ENCODE measurements around the gene SLC4A3.

The SLC4A3 gene

GRCh38 chr2:219607931-219608330 lies 19.5 kb upstream of the SLC4A3 start:
- Histone ChIP-seq H2AFZ (ENCODE audit: low read depth, low read length) (no peak overlapping the region), H3K36me3 (ENCODE audit: insufficient read depth, low read length) (peaks cover 45% of the 10 kb centered on the region), H3K4me3 (ENCODE audit: low read length) (no peak overlapping the region), H3K4me1 (ENCODE audit: insufficient read depth, low read length) (no peaks in the 10 kb centered on the region), H3K9me3 (ENCODE audit: low read length) (no peaks in the 10 kb centered on the region), H3K27me3 (ENCODE audit: insufficient read depth, low read length) (no peaks in the 10 kb centered on the region)

GRCh38 chr2:219608399-219608964 lies 18.9 kb upstream of the SLC4A3 start:
- H3K4me3 ChIP-seq (ENCODE audit: low read length): no peak overlapping the region
- H3K9me3 ChIP-seq (ENCODE audit: low read length): no peaks in the 10 kb centered on the region
- H2AFZ ChIP-seq (ENCODE audit: low read depth, low read length): no peak overlapping the region
- no peaks in the 10 kb centered on the region for H3K27me3 ChIP-seq (ENCODE audit: insufficient read depth, low read length)
- H3K36me3 ChIP-seq (ENCODE audit: insufficient read depth, low read length): peaks cover 45% of the 10 kb centered on the region
- no peaks in the 10 kb centered on the region for H3K4me1 ChIP-seq (ENCODE audit: insufficient read depth, low read length)

- H3K27me3 ChIP-seq (ENCODE audit: insufficient read depth, low read length): no peaks in the 10 kb centered on the region
- no peak overlapping the region for H2AFZ ChIP-seq (ENCODE audit: low read depth, low read length)
- peaks cover 46% of the 10 kb centered on the region for H3K36me3 ChIP-seq (ENCODE audit: insufficient read depth, low read length)
- H3K9me3 ChIP-seq (ENCODE audit: low read length): no peaks in the 10 kb centered on the region
- no peak overlapping the region for H3K4me3 ChIP-seq (ENCODE audit: low read length)
- no peaks in the 10 kb centered on the region for H3K4me1 ChIP-seq (ENCODE audit: insufficient read depth, low read length)
These were observed 18.2 kb upstream of the SLC4A3 start for GRCh38 chr2:219609149-219609750.

DNA sequence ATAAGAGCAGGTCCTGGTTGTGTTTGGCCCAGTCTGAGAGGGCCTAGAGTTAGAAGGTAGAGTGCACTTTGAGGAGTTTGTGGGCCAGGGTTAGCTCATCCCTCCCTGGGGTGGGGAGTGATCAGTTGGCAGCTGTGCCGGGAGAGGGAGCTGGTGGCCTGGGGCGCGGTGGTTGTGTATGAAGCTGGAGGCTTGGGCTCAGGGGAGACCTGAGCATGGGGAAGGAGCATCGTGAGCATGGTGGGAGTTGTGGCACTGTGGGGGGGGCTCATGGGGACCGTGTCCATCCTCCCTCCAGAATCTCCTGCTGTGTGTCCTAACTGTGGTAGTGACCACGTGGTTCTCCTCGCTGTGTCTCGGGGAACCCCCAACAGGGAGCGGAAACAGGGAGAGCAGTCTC lies 16.1 kb upstream of the SLC4A3 start:
- Histone ChIP-seq H3K36me3 (ENCODE audit: insufficient read depth, low read length) (peaks cover 51% of the 10 kb centered on the region), H3K4me1 (ENCODE audit: insufficient read depth, low read length) (no peaks in the 10 kb centered on the region), H3K4me3 (ENCODE audit: low read length) (no peak overlapping the region), H2AFZ (ENCODE audit: low read depth, low read length) (no peak overlapping the region), H3K27me3 (ENCODE audit: insufficient read depth, low read length) (no peaks in the 10 kb centered on the region), H3K9me3 (ENCODE audit: low read length) (no peaks in the 10 kb centered on the region)

DNA sequence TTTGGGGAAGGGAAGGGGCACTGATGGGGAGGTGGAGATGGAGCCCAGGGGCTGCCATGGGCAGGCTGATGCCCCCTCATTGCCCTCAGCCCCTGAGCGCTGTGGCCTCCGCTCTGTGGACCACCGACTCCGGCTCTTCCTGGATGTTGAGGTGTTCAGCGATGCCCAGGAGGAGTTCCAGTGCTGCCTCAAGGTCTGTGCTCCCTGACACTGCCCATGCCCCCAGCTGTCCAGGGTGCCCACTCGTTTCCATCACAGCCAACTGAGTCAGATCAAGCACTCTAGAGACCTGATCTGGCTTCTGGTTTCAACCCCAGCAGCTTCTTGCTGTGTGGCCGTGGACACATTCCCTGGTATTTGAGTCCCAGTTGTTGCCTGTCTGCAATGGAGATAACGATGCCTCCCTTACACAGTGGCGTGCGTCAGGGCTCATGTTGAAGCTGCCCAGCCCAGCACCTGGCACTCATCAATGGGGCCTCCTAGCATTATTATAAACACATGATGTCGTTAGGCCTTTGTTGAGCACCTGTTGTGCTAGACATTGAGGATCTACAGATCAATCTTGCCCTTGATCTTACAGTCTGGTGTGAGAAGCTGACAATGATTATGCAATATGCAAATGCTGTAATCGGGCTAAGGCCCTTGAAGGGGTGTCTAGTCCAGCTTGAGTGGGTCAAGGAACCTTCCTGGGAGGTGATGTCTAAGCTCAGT lies 15.4 kb upstream of the SLC4A3 start:
- Histone ChIP-seq H3K27me3 (ENCODE audit: insufficient read depth, low read length) (no peaks in the 10 kb centered on the region), H3K4me1 (ENCODE audit: insufficient read depth, low read length) (no peaks in the 10 kb centered on the region), H2AFZ (ENCODE audit: low read depth, low read length) (no peak overlapping the region), H3K36me3 (ENCODE audit: insufficient read depth, low read length) (peaks cover 43% of the 10 kb centered on the region), H3K9me3 (ENCODE audit: low read length) (no peaks in the 10 kb centered on the region), H3K4me3 (ENCODE audit: low read length) (no peak overlapping the region)

- no peak overlapping the region for H3K4me3 ChIP-seq (ENCODE audit: low read length)
- H3K9me3 ChIP-seq (ENCODE audit: low read length): no peaks in the 10 kb centered on the region
- peaks cover 41% of the 10 kb centered on the region for H3K36me3 ChIP-seq (ENCODE audit: insufficient read depth, low read length)
- H3K27me3 ChIP-seq (ENCODE audit: insufficient read depth, low read length): no peaks in the 10 kb centered on the region
- no peaks in the 10 kb centered on the region for H3K4me1 ChIP-seq (ENCODE audit: insufficient read depth, low read length)
- no peak overlapping the region for H2AFZ ChIP-seq (ENCODE audit: low read depth, low read length)
These were observed 14.7 kb upstream of the SLC4A3 start for GRCh38 chr2:219612577-219613286.

DNA sequence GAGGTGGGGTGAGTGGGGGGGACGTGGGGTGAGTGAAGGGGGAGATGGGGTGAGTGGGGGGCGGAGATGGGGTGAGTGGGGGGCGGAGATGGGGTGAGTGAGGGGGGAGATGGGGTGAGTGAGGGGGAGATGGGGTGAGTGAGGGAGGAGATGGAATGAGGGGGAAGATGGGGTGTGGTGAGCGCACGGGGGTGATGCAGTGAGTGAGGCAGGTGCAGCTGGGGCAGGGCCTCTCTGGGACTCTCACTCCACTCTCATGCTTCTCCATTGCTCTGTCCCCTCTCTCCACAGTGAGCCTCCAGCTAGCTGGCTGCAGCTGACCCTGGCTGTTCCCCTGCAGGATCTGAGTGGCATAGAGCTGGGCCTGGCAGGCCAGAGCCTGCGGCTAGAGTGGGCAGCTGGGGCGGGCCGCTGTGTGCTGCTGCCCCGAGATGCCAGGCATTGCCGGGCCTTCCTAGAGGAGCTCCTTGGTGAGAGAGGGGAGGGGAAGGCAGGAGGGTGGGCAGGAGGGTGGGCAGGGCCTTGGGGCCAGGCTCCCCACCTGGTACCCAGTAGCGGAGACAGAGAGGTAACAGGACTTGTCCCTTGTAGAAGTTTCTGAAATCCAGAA lies 13.9 kb upstream of the SLC4A3 start:
- no peaks in the 10 kb centered on the region for H3K4me1 ChIP-seq (ENCODE audit: insufficient read depth, low read length)
- no peak overlapping the region for H2AFZ ChIP-seq (ENCODE audit: low read depth, low read length)
- no peak overlapping the region for H3K4me3 ChIP-seq (ENCODE audit: low read length)
- no peaks in the 10 kb centered on the region for H3K9me3 ChIP-seq (ENCODE audit: low read length)
- H3K27me3 ChIP-seq (ENCODE audit: insufficient read depth, low read length): no peaks in the 10 kb centered on the region
- H3K36me3 ChIP-seq (ENCODE audit: insufficient read depth, low read length): peaks cover 34% of the 10 kb centered on the region

GRCh38 chr2:219614076-219614860 lies 13.2 kb upstream of the SLC4A3 start:
- Histone ChIP-seq H3K4me3 (ENCODE audit: low read length) (no peak overlapping the region), H3K27me3 (ENCODE audit: insufficient read depth, low read length) (no peaks in the 10 kb centered on the region), H2AFZ (ENCODE audit: low read depth, low read length) (no peak overlapping the region), H3K9me3 (ENCODE audit: low read length) (no peaks in the 10 kb centered on the region), H3K4me1 (ENCODE audit: insufficient read depth, low read length) (no peaks in the 10 kb centered on the region), H3K36me3 (ENCODE audit: insufficient read depth, low read length) (peaks cover 27% of the 10 kb centered on the region)

DNA sequence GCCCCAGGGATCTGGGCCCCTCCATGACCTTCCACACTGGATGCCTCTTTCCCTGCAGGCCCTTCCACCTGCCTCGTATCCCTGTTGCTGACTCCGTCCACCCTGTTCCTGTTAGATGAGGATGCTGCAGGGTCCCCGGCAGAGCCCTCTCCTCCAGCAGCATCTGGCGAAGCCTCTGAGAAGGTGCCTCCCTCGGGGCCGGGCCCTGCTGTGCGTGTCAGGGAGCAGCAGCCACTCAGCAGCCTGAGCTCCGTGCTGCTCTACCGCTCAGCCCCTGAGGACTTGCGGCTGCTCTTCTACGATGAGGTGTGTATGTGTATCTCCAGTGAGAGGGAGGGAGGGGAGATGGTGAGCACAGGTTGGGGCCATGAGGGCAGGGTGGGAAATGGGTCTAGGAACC lies 12.4 kb upstream of the SLC4A3 start:
- no peak overlapping the region for H3K4me3 ChIP-seq (ENCODE audit: low read length)
- H3K27me3 ChIP-seq (ENCODE audit: insufficient read depth, low read length): no peaks in the 10 kb centered on the region
- no peak overlapping the region for H2AFZ ChIP-seq (ENCODE audit: low read depth, low read length)
- no peaks in the 10 kb centered on the region for H3K4me1 ChIP-seq (ENCODE audit: insufficient read depth, low read length)
- no peaks in the 10 kb centered on the region for H3K9me3 ChIP-seq (ENCODE audit: low read length)
- H3K36me3 ChIP-seq (ENCODE audit: insufficient read depth, low read length): peaks cover 25% of the 10 kb centered on the region

DNA sequence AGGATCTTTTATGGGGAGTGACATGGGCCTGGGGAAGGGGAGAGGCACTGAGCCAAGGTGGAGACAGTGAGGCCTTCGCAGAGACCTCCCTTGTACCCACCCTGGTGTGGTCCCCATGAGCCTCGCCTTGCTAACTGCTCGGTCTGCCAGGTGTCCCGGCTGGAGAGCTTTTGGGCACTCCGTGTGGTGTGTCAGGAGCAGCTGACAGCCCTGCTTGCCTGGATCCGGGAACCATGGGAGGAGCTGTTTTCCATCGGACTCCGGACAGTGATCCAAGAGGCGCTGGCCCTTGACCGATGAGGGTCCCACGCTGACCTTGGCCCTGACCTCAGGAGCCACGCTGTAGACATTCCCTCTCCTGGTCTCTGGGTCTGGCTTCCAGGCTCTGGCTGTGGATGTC lies 11.5 kb upstream of the SLC4A3 start:
- no peak overlapping the region for H2AFZ ChIP-seq (ENCODE audit: low read depth, low read length)
- H3K27me3 ChIP-seq (ENCODE audit: insufficient read depth, low read length): no peaks in the 10 kb centered on the region
- no peak overlapping the region for H3K4me3 ChIP-seq (ENCODE audit: low read length)
- H3K36me3 ChIP-seq (ENCODE audit: insufficient read depth, low read length): peaks cover 25% of the 10 kb centered on the region
- no peaks in the 10 kb centered on the region for H3K4me1 ChIP-seq (ENCODE audit: insufficient read depth, low read length)
- H3K9me3 ChIP-seq (ENCODE audit: low read length): no peaks in the 10 kb centered on the region

GRCh38 chr2:219616550-219616949 lies 10.9 kb upstream of the SLC4A3 start:
- Histone ChIP-seq H3K4me1 (ENCODE audit: insufficient read depth, low read length) (no peaks in the 10 kb centered on the region), H3K4me3 (ENCODE audit: low read length) (no peak overlapping the region), H3K27me3 (ENCODE audit: insufficient read depth, low read length) (no peaks in the 10 kb centered on the region), H3K9me3 (ENCODE audit: low read length) (no peaks in the 10 kb centered on the region), H3K36me3 (ENCODE audit: insufficient read depth, low read length) (peaks cover 25% of the 10 kb centered on the region), H2AFZ (ENCODE audit: low read depth, low read length) (no peak overlapping the region)

DNA sequence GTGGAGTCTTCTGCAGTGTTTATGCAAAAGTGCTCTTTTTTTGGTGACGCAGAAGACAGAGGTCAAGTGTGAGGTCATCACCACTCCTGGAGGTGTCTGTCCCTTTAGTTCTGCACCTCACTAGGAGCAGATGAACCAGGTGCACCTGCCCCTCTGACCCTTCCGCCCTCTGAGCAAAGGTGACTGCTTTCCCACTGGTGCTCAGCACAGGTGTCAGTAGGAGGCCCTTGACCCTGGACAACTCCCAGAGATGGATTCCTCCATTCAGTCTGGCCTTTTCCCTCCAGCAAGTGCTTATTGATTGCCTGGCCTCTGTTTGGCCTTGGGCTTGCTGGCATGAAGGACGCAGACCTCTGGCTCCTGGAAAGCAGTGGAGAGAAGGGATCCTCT lies 8.7 kb upstream of the SLC4A3 start:
- H3K27me3 ChIP-seq (ENCODE audit: insufficient read depth, low read length): peaks cover 11% of the 10 kb centered on the region
- H3K36me3 ChIP-seq (ENCODE audit: insufficient read depth, low read length): peaks cover 20% of the 10 kb centered on the region
- H2AFZ ChIP-seq (ENCODE audit: low read depth, low read length): no peak overlapping the region
- no peaks in the 10 kb centered on the region for H3K9me3 ChIP-seq (ENCODE audit: low read length)
- H3K4me3 ChIP-seq (ENCODE audit: low read length): no peak overlapping the region
- H3K4me1 ChIP-seq (ENCODE audit: insufficient read depth, low read length): no peaks in the 10 kb centered on the region

All from neuron (in vitro differentiated cells).